ENCODE data around the gene SUDS3.

Gene SUDS3

GRCh38 chr12:118447181-118447580 lies 70.8 kb downstream of the SUDS3 start:
- DNase-seq (ENCODE audit: low read depth in 2 of 2): no peak

DNA sequence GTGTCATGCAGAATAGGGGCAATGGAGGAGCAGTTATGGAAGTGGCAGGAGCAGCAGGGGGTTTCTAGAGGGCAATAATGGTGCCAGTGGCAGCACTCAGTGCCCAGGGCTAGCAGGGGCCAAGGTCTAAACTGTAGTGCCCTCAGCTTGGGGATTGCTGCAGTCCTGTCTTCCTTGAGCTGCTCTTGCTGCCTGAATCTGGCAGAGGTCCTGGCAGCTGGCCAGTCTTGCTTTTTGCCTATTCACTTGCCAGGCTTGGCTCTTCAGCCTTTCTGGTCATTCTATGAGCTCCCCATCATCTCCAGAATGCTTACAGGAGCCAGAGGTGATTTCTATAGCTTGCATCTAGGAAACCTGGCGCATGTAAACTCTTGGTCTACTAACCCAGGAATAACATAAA lies 72.0 kb downstream of the SUDS3 start:
- no peak for DNase-seq (ENCODE audit: low read depth in 2 of 2)

DNA sequence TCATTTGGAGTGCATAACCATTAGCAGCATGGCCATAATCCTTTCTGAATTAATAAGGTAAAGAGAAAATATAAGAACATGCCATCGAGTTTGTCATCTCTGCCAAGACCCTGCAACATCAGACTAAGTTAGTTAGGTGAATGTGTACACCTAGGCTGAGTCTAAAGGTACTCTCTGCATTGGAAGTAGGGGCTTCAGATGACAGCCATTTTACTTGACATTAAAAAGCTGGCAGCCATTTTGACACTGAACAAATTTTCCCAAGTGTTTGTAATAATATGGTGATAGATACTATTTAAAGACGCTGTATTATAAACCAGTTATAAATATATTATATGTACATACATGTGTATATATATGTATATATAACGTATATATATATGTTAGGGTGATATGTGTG lies 79.0 kb downstream of the SUDS3 start:
- no peak for DNase-seq (ENCODE audit: low read depth in 2 of 2)

DNA sequence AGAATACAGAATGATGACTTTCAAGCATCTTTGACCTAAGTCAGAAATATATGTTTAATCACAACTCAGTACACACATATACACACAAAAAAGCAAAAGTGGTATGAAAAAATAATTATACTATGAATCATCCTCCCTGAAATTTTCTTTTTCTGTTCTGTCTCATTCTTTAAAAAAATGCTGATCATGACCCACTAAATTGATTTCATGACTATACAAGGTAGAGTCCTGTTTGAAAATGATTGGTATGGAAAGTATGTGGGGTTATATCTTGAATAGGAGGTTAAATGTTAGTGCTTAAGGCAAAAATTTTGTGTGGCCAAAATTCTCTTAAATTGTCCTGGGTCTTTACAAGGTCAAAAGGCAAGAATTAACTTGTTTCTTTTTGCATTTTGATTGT lies 80.4 kb downstream of the SUDS3 start:
- DNase-seq (ENCODE audit: low read depth in 2 of 2): no peak

- no peak for DNase-seq (ENCODE audit: low read depth in 2 of 2)
These were observed 82.8 kb downstream of the SUDS3 start for GRCh38 chr12:118459110-118459509.

- no peak for DNase-seq (ENCODE audit: low read depth in 2 of 2)
These were observed 87.3 kb downstream of the SUDS3 start for GRCh38 chr12:118463677-118464076.

- DNase-seq (ENCODE audit: low read depth in 2 of 2): no peak
These were observed 89.4 kb downstream of the SUDS3 start for GRCh38 chr12:118465706-118466105.
